GM06990 (cell line): ENCODE measurements around the gene PRMT5.
A peak's percentile ranks its signal among the peaks of the same experiment; 100 is the strongest.

ENCODE experiments used
- DNase-seq: peaks from one replicate; pipeline ENCODE4 v3.0.0-alpha.2; 2011; ENCODE audit not compliant: insufficient read length; ENCODE audit errors: extremely low read depth
- H3K27me3 ChIP-seq: replicated peaks from 2 replicates; pipeline ENCODE4 v1.6.0; 2011; ENCODE audit warnings: low read length; ENCODE audit not compliant: control insufficient read depth, insufficient read depth
- H3K36me3 ChIP-seq: 2 replicates; pipeline ENCODE4 v1.5.1; 2011; ENCODE audit warnings: low read length; ENCODE audit not compliant: control insufficient read depth, insufficient read depth
- H3K4me3 ChIP-seq: replicated peaks from 2 replicates; pipeline ENCODE4 v1.5.1; 2011; ENCODE audit warnings: low read depth, mild to moderate bottlenecking, control low read depth, low read length
- CTCF ChIP-seq: IDR thresholded peaks from 2 replicates; pipeline ENCODE4 v1.5.1; 2011; ENCODE audit warnings: low read length, control low read depth, mild to moderate bottlenecking, inconsistent platforms; ENCODE audit not compliant: insufficient read depth, poor library complexity, severe bottlenecking

PRMT5 gene

GRCh38 chr14:22885975-22886374 lies 43.2 kb downstream of the PRMT5 start:
- H3K4me3 ChIP-seq, result peak overlapping the region; percentile 63
- DNase-seq, result no peak
- H3K27me3 ChIP-seq, result no peaks in the 10 kb centered on the region
- H3K36me3 ChIP-seq, result no peaks in the 10 kb centered on the region
- no peak for TF ChIP-seq CTCF

GRCh38 chr14:22884738-22885523 lies 44.2 kb downstream of the PRMT5 start:
- H3K4me3 ChIP-seq, result no peak overlapping the region
- no peak for TF ChIP-seq CTCF
- H3K36me3 ChIP-seq, result no peaks in the 10 kb centered on the region
- H3K27me3 ChIP-seq, result no peaks in the 10 kb centered on the region
- DNase-seq, result no peak

DNA sequence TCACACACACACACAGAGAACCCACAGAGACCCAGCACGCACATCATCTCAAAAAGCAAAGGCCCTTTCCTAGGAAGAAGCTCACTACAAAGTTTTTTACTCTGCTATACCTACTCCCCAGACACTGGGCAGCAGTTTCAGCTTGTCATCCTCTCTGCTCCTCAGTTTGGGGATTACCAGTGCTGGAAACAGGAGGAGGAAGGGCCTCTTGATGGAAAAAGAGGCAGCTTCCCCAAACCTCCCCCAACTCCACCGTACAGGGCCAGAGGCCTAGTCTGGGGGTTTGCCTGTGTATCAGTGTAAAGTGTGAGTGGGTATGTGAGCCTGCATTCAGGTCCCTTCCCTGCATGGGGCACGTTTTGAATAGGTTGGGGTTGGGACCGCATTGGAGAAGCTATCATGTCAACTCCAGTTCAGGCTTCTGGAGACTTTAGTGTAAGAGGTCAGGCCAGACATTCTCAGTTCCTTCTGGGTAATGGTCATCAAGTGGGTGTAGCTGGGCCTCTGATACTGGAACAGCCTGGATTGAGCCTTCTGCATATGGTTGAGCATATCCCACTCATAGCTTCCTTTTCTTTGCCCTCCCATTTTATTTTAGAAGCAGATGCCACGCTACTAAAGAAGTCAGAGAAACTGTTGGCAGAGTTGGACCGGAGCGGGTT lies 45.0 kb downstream of the PRMT5 start:
- no peak for DNase-seq
- Histone ChIP-seq H3K27me3 (no peaks in the 10 kb centered on the region), H3K36me3 (no peaks in the 10 kb centered on the region), H3K4me3 (no peak overlapping the region)
- no peak for TF ChIP-seq CTCF

- peaks cover 5% of the 10 kb centered on the region for H3K36me3 ChIP-seq
- DNase-seq, result no peak
- H3K27me3 ChIP-seq, result no peaks in the 10 kb centered on the region
- H3K4me3 ChIP-seq, result no peak within 1 kb of the TSS
- no peak for TF ChIP-seq CTCF
These were observed 45.8 kb downstream of the PRMT5 start, which contains the start of gene REM2 for GRCh38 chr14:22883173-22883976. TSS of gene REM2 (plus strand) at chr14:22883222. CDS start at chr14:22883288, 66 bp downstream.

DNA sequence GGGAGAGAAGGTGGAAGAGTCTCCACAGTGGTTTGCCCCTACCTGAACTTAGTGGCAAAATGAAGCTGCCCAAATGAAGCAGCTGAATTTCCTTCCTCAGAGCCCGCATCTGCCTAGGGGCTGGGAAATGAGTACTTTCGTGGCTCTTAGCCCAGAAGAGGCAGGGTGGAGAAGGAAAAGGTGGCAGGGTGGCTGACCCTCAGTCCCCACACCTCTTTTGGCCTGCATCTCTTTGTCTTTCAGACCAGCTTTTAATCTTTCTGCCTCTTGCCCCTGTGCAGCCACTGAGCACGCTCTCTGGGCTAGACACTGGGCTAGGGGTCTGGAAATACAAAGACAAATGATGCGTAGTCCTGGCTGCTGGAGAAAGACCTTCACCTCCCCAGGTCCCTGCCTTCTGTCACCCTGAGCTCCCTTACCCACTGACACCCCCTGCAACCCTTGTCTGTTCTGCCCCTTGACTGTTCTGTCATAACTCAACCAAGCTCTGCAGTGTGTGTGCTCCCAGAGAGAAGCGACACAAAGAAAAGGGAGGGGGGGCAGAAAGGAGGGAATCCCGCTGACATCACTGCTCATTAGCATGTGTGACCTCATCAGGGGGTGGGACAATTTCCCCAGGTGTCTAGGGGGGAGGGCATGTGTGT lies 46.5 kb downstream of the PRMT5 start:
- Histone ChIP-seq H3K4me3 (no peak overlapping the region), H3K27me3 (no peaks in the 10 kb centered on the region), H3K36me3 (peaks cover 9% of the 10 kb centered on the region)
- no peak for DNase-seq
- TF ChIP-seq CTCF, result no peak
